Activated CD4-positive, alpha-beta memory T cell treated with anti-CD3 and anti-CD28 coated beads, Interleukin-2, amount 10 ng/mL, durations not matched to agents 7 days and 5 days (primary cell): ENCODE results near the gene CCDC61. TPM values are rescaled to one million over a fixed set of nuclear protein-coding genes. Genes with fewer than 3 reads are reported as not detected.

Experiments
- CTCF ChIA-PET: fragments of 350-600 bp; sonication (Branson Sonifier 250); formaldehyde crosslinking; loops from one replicate; lab custom pipeline; 2021; ENCODE audit warnings: antibody characterized with exemption, inconsistent platforms; lab: Charles Lee
- POLR2A ChIA-PET: fragments of 350-600 bp; sonication (Branson Sonifier 250); formaldehyde crosslinking; loops from one replicate; lab custom pipeline; 2021; ENCODE audit warnings: antibody characterized with exemption; lab: Charles Lee
- DNase-seq: peaks from one replicate; pipeline ENCODE4 v3.0.0-alpha.2; 2020
- H3K27ac Mint-ChIP-seq: one replicate; pipeline ENCODE4 v1.8.0; 2021; ENCODE audit warnings: mild to moderate bottlenecking, mixed read lengths
- H3K27me3 Mint-ChIP-seq: one replicate; pipeline ENCODE4 v1.8.0; 2021; ENCODE audit warnings: mixed read lengths
- H3K36me3 Mint-ChIP-seq: one replicate; pipeline ENCODE4 v1.8.0; 2021; ENCODE audit warnings: low read depth, mixed read lengths
- H3K4me1 Mint-ChIP-seq: one replicate; pipeline ENCODE4 v1.8.0; 2021; ENCODE audit warnings: mixed read lengths
- H3K4me3 Mint-ChIP-seq: one replicate; pipeline ENCODE4 v1.8.0; 2021; ENCODE audit warnings: mild to moderate bottlenecking, mixed read lengths
- H3K9me3 Mint-ChIP-seq: one replicate; pipeline ENCODE4 v1.8.0; 2021; ENCODE audit warnings: mixed read lengths
- total RNA-seq, 2 experiments: library from RNA; stranded (reverse); gene quantifications; one replicate each; pipeline ENCODE4 v1.2.3, GENCODE V29; 2021

Gene CCDC61
- total RNA-seq, 2 experiments from 2014 or later: 24.3 to 24.7 TPM

DNA sequence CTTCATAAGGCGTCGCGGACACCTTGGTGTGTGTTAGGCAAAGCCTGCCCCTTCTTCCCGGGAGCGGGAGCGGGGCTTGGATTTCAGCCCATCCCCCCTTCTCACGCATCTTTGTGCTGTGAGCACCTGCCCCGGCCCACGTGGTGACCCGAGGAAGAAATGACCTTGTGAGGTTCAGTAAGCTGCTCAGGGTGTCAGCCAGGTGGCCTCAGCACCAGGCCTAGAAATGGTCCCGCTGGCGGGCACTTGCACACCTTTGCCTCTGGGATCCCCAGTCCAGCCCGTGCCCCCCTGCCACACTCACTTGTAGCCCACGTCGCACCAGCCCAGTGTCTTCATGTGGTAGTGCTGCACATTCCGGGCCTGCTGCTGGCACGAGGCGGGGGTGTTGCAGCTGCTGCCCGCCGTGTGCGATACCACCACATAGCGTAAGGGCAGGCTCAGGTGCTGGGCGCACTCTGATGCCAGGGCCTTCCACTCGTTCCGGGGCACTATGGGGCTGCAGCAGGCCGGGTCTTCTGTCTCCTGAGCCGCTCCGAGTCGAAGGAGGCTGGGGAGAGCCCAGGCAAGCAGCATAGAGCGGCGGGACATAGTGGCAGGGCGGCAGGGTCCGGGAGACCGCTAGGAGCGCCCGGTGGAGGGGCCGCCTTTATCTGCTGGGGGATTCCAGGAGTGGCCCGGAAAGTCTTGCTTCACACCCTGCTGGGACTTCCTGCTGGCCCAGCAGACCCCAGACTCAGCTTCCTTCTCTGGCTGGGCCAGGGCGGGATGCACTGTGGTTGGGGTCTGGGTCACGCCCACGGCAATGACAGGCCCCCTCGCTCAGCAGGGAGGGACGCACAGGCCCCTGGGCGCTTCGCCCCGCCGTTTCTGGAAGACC is 27.4 kb downstream of the CCDC61 start, which contains the start of gene PGLYRP1:
Gene PGLYRP1 (minus strand): TSS at position 623 of the 880 bp plus-strand sequence. CDS start 32 bp downstream, at position 591.
- Mint-ChIP-seq H3K9me3 (no peaks in the 10 kb centered on the region), H3K27me3 (peaks cover 24% of the 10 kb centered on the region), H3K36me3 (no peaks in the 10 kb centered on the region), H3K27ac (no peak within 1 kb of the TSS), H3K4me3 (no peak within 1 kb of the TSS), H3K4me1 (peaks cover 11% of the 10 kb centered on the region)
- DNase-seq: no peak
- CTCF ChIA-PET: no interaction called here
- POLR2A ChIA-PET: no interaction called here

DNA sequence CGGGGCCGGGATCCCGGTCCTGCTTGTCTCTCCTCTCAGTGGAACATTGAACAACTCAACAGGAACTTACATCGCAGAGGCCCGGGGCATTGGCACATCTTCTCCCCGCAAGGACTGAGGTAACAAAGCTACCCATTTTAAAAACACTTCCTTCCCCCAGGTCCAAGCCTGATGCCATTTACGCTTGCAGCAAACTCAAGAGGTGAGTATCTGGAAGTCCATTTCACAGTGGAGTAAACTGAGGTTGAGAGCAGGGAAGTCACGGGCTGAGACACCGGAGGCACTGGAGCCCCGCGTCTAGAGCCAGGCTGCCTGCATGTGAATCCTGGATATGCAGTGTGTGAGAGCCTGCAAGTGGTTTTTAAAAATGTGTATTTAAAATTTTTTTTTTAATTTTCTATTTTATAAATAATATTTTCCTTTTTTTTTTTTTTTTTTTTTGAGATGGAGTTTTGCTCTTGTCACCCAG is 28.1 kb downstream of the CCDC61 start:
- Mint-ChIP-seq H3K27me3 (peaks cover 24% of the 10 kb centered on the region), H3K9me3 (no peaks in the 10 kb centered on the region), H3K4me3 (no peak overlapping the region), H3K27ac (no peak overlapping the region), H3K4me1 (peaks cover 11% of the 10 kb centered on the region), H3K36me3 (no peaks in the 10 kb centered on the region)
- no peak for DNase-seq
- POLR2A ChIA-PET: no interaction called here
- CTCF ChIA-PET: no interaction called here

DNA sequence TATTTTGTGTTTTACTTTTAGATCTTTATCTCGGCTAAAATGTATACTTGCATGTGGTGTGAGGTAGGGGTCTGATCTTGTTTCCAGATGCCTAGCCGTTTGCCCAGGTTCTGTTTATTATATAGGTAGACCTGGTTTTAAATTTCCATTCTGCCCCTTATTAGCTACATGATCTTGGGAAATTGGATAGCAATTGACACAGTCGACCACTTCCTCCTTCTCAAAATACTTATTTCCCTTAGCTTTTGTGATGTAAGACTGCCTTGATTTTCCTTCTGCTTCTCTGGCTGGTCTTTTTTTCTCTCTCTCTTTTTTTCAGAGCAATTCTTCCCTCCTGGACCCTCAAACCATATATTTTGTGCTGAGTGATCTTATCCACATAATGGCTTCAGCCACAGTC is 30.6 kb downstream of the CCDC61 start:
- no peak overlapping the region for H3K4me3 Mint-ChIP-seq
- peaks cover 29% of the 10 kb centered on the region for H3K27me3 Mint-ChIP-seq
- ChIA-PET POLR2A (no interaction called here), CTCF (interaction anchor here (0.8 to 5.0 kb wide), 2 partner anchors 9 to 240 kb away, joined by 3 to 58 read pairs; no protein-coding TSS in a partner anchor)
- H3K27ac Mint-ChIP-seq: no peak overlapping the region
- H3K9me3 Mint-ChIP-seq: no peaks in the 10 kb centered on the region
- peaks cover 13% of the 10 kb centered on the region for H3K4me1 Mint-ChIP-seq
- no peak for DNase-seq
- no peaks in the 10 kb centered on the region for H3K36me3 Mint-ChIP-seq

DNA sequence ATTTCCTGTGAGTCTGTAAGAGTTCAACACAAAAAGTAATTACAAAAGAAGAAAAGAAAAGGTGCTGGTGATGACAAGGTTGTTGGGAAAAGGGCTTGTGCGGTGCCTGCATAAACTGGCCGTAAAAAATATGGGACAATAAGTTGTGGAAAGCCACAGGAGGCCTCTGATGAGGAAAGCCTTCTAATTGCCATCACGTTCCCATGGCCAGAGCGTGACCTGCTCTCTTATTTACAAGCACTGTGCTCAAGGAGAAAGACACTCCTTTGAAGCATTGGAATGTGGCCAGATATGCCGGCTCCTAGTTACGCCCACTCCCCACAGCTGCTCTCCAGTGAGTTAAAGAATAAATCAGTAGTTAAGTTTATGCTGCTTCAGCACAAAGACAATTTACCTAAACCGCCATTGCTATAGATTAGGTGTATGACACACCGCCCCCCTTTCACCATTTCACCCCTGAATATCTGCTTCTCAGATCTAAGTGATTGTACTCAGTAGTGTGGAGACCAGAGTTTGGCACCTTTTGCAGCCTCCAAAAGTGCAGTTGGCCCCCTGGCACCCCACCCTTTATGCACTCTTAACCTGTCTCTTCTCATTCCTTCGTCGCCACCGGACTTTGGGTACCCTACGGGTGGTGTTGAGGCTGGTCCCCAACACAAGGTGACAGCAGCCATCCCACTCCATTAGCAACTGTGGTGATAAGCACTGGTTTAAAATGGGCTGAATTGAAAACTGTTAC is 35.7 kb downstream of the CCDC61 start:
- H3K9me3 Mint-ChIP-seq: no peaks in the 10 kb centered on the region
- H3K36me3 Mint-ChIP-seq: no peaks in the 10 kb centered on the region
- H3K4me3 Mint-ChIP-seq: no peak overlapping the region
- DNase-seq: no peak
- ChIA-PET POLR2A (no interaction called here), CTCF (no interaction called here)
- H3K27me3 Mint-ChIP-seq: peaks cover 20% of the 10 kb centered on the region
- no peak overlapping the region for H3K27ac Mint-ChIP-seq
- peaks cover 10% of the 10 kb centered on the region for H3K4me1 Mint-ChIP-seq

DNA sequence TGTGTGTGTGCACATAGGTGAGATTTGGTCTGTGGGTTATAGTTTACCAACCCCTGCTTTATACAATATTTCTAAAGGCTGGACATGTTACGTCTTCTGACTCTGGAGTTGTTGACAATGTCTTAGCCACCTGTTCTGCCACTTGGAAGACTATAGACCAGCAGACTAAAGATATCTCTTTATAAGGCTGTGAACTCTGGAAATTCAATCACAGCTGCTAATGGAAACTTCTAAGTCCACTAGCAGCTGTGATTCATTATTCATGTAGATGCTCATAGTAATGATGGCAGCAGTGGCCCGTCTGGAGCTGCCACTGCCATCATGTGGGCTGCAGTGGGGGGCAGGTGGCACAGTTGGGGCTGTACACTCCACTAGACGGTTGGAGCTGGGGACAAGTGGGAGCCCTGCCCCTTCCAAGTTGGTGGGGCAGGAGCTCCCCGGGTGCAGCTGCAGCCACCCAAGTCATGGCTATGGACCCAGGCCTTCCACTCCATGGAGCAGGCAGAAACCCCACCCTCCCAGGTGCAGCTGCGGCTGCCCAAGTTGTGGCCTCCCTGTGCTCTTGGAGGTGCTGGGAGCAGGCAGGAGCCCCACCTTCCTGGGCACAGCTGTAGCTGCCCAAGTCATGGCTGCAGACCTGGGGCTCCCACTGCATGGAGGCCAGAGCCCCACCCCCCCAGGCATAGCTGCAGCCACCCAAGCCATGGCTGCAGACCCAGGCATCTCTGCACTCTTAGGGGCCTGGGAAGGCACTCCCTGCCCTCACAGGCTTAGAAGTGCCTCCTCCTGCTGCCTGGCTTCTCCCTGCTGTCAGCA is 36.7 kb downstream of the CCDC61 start:
- H3K4me1 Mint-ChIP-seq: peaks cover 2% of the 10 kb centered on the region
- peaks cover 16% of the 10 kb centered on the region for H3K27me3 Mint-ChIP-seq
- no peak for DNase-seq
- no peak overlapping the region for H3K4me3 Mint-ChIP-seq
- ChIA-PET POLR2A (no interaction called here), CTCF (interaction anchor here (0.7 kb wide), 1 partner anchor 233 kb away, joined by 3 read pairs; no protein-coding TSS in a partner anchor)
- no peaks in the 10 kb centered on the region for H3K9me3 Mint-ChIP-seq
- H3K36me3 Mint-ChIP-seq: no peaks in the 10 kb centered on the region
- H3K27ac Mint-ChIP-seq: no peak overlapping the region

DNA sequence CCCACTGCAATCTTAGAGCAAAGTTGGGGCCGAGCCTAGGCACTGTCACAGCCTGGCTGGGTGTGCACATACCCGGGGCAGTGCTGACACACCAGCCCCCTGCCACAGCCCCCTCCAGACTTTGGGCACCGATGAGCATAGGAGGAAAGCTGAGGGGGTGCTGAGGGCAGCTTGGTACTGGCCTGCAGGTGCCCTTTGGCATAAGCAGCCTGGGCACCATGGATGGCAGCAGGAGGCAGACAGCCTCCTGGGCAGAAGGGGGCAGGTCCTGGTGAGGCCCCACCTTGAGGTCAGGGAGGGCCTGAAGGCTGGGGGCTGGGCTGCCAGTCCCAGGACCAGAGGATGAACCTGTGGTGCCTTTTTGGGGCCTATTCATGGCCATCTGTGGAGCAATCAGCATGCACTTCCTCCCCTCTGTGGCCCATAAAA is 37.3 kb downstream of the CCDC61 start:
- Mint-ChIP-seq H3K9me3 (no peaks in the 10 kb centered on the region), H3K27me3 (peaks cover 17% of the 10 kb centered on the region), H3K4me3 (no peak overlapping the region), H3K4me1 (peaks cover 2% of the 10 kb centered on the region), H3K27ac (no peak overlapping the region), H3K36me3 (no peaks in the 10 kb centered on the region)
- no peak for DNase-seq
- CTCF ChIA-PET: interaction anchor here (0.9 to 1.5 kb wide), 2 partner anchors 232 to 249 kb away, joined by 3 to 5 read pairs; no protein-coding TSS in a partner anchor
- POLR2A ChIA-PET: no interaction called here

DNA sequence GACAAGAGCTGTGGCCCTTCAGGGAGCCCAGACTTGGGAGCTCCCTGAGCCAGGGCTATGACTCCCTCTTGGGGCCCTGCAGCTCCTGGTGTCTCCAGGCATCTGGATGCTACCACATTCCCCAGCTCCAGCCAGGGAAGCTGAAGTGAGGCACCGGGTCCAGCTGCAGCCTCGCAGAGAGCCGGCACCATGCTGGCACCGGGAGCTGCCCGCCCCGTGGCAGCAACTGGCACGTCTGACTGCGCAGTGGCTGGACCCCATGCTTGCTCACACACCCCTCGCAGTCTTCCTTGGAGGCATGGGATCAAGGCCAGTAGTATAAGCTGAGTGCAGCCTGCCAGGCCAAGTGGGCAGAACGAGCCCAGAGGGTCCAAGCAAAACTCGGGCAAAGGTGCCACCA is 38.1 kb downstream of the CCDC61 start:
- Mint-ChIP-seq H3K36me3 (no peaks in the 10 kb centered on the region), H3K9me3 (no peaks in the 10 kb centered on the region), H3K27ac (no peak overlapping the region), H3K4me3 (no peak overlapping the region), H3K4me1 (peaks cover 2% of the 10 kb centered on the region), H3K27me3 (peaks cover 17% of the 10 kb centered on the region)
- no peak for DNase-seq
- ChIA-PET CTCF (interaction anchor here (0.9 to 1.5 kb wide), 2 partner anchors 232 to 248 kb away, joined by 3 to 5 read pairs; no protein-coding TSS in a partner anchor), POLR2A (no interaction called here)

DNA sequence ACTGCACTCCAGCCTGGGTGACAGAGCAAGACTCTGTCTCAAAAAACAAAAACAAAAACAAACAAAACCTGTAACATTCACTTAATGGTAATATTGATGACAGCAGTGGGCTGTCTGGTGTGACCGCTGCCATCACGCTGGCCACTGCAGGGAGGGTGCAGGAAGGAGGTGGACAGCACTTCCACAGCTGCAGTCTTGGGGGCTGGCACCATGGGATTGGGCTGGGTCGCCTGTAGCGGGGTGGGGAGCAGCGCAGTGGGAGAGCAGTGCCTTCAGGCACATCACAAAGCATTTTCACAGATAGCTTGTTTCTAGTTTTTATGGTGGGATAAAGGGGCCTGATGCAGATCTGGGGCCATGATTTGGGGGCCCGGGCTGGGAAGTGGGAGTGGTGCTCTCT is 40.3 kb downstream of the CCDC61 start:
- Mint-ChIP-seq H3K9me3 (no peaks in the 10 kb centered on the region), H3K27me3 (peaks cover 21% of the 10 kb centered on the region), H3K4me3 (no peak overlapping the region), H3K27ac (no peak overlapping the region), H3K4me1 (no peaks in the 10 kb centered on the region), H3K36me3 (no peaks in the 10 kb centered on the region)
- CTCF ChIA-PET: no interaction called here
- no peak for DNase-seq
- POLR2A ChIA-PET: no interaction called here

DNA sequence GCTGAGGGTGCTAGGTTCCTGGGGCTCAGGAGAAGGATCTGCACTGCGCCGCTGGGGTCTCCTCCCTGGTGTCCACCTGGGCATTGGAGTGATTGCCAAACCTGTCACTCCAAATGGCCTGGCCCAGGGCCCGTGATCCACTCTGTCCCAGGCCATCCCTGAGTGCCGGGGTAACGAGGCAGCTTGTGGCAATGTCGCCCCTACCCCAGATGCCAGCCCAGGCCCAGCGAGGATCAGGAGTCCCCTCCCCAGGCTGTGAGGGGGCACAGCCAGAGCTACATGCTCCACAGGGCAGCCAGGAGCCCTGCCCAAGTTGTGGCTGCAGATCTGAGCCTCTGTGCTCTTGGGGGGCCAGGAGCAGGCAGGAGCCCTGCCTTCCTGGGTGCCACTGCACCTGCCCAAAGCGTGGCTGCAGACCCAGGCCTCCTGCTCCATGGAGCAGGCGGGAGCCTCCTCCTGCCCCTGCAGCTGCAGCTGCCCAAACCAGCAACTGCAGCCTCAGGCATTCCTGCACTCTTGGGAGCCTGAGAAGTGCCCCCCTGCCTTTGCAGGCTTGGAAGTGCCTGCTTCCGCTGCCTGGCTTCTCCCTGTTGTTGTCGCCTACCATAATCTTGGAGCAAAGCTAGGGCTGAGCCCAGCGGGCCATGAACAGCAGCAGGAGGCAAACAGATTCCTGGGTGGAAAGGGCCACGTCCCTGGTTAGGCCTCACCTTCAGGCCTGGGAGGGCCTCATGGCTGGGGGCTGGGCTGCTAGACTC is 40.9 kb downstream of the CCDC61 start:
- H3K4me3 Mint-ChIP-seq: no peak overlapping the region
- no peaks in the 10 kb centered on the region for H3K9me3 Mint-ChIP-seq
- DNase-seq: no peak
- POLR2A ChIA-PET: no interaction called here
- H3K36me3 Mint-ChIP-seq: no peaks in the 10 kb centered on the region
- no peak overlapping the region for H3K27ac Mint-ChIP-seq
- H3K4me1 Mint-ChIP-seq: no peaks in the 10 kb centered on the region
- peaks cover 22% of the 10 kb centered on the region for H3K27me3 Mint-ChIP-seq
- CTCF ChIA-PET: no interaction called here

DNA sequence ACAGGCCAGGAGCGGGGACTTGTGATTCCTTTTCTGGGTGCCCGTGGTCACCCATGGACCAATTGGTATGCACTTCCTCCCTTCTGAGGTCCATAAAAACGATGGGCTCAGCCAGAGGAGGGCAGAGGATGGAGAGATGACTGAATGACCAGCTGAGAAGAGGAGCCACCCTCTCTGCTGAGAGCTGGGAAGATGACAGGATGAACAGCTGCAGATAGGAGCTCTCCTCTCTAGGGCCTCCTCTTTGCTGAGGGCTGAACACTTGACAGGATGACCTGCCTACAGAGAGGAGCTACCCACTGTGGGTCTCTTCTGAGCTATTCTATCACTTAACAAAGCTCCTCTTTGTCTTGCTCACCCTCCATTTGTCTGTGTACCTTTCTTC is 41.5 kb downstream of the CCDC61 start:
- H3K4me3 Mint-ChIP-seq: no peak overlapping the region
- H3K27ac Mint-ChIP-seq: no peak overlapping the region
- no peak for DNase-seq
- H3K4me1 Mint-ChIP-seq: no peaks in the 10 kb centered on the region
- no peaks in the 10 kb centered on the region for H3K36me3 Mint-ChIP-seq
- ChIA-PET CTCF (interaction anchor here (0.7 kb wide), 1 partner anchor 146 kb away, joined by 5 read pairs; no protein-coding TSS in a partner anchor), POLR2A (no interaction called here)
- H3K9me3 Mint-ChIP-seq: no peaks in the 10 kb centered on the region
- peaks cover 23% of the 10 kb centered on the region for H3K27me3 Mint-ChIP-seq

DNA sequence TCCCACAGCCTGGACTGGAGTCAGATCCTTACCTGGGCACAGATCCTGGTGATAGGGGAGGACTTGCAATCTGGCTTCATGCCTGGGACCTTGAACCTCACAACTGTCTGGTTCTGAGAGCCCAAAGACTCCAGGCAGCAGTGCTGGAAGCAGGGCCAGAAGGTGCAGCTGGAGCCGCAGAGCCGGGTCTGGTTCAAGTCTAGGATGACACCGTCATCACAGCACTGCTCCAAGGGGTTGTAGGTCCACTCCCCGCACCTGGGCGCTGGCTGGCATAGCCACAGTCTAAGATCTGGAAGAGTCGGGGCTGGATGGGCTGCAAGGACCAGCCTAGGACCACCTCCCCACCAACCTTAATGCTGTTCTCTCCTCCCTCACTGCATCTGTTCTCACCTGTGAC is 44.9 kb downstream of the CCDC61 start:
- Mint-ChIP-seq H3K9me3 (peaks cover 5% of the 10 kb centered on the region), H3K4me1 (no peaks in the 10 kb centered on the region), H3K27me3 (peaks cover 46% of the 10 kb centered on the region), H3K4me3 (no peak overlapping the region), H3K36me3 (peaks cover 2% of the 10 kb centered on the region), H3K27ac (no peak overlapping the region)
- POLR2A ChIA-PET: no interaction called here
- CTCF ChIA-PET: no interaction called here
- no peak for DNase-seq

DNA sequence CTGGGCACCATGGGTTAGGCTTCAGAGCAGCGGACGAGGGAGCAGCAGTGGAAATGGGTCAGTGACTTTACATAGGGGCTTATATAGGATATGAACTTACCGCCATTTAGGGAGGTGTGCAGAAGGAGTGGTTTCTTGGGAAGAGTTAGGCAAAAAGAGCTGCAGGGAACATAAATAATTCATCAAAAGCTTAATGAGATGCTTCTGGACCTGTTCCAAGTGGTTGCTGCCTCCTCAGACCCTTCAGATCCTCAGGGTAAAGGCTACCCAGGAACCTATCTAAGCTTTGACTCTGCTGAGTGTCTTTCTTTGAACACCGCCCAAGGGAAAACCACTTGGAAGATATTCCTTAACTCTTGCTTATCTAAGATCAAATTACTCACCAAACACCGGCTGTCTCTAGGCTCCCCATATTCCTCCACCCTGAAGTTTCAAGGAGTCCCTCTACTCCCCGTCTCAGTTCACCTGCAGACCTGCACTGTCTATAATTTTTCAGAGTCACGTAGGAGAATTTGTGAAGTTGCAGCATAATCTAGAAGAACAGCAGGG is 45.8 kb downstream of the CCDC61 start, which contains the start of gene IGFL4:
Gene IGFL4 (minus strand): TSS at position 51 of the 549 bp plus-strand sequence. CDS start 40 bp downstream, at position 11.
- no peak for DNase-seq
- ChIA-PET CTCF (no interaction called here), POLR2A (no interaction called here)
- H3K27ac Mint-ChIP-seq: no peak within 1 kb of the TSS
- H3K4me1 Mint-ChIP-seq: no peaks in the 10 kb centered on the region
- no peak within 1 kb of the TSS for H3K4me3 Mint-ChIP-seq
- H3K9me3 Mint-ChIP-seq: peaks cover 5% of the 10 kb centered on the region
- peaks cover 2% of the 10 kb centered on the region for H3K36me3 Mint-ChIP-seq
- H3K27me3 Mint-ChIP-seq: peaks cover 52% of the 10 kb centered on the region
